Astrocyte (in vitro differentiated cells and primary cell): ENCODE results near the gene DNMT1. TPM values are rescaled to one million over a fixed set of nuclear protein-coding genes. Genes with fewer than 3 reads are reported as not detected.
"Not testable (repeated sequence)": the region's sequence is repeated elsewhere in the genome, so short reads cannot be mapped to it uniquely, and the experiment has no call there.

Experiments used
- DNase-seq: peaks from one replicate; pipeline ENCODE4 v3.0.0-alpha.2; 2010; ENCODE audit warnings: low read depth
- FAIRE-seq: peaks from 2 replicates; lab custom pipeline; 2011; peaks lifted over from hg19 to GRCh38; lab: Jason Lieb, UNC
- H2AFZ ChIP-seq: 2 replicates; pipeline ENCODE4 v1.6.0; 2012; ENCODE audit warnings: low read depth, low read length, inconsistent platforms
- H3K27ac ChIP-seq: 2 replicates; pipeline ENCODE4 v1.5.1; 2011; ENCODE audit warnings: low read depth, low read length, inconsistent platforms
- H3K27me3 ChIP-seq: 2 replicates; pipeline ENCODE4 v1.6.0; 2011; ENCODE audit warnings: low read length, inconsistent platforms; ENCODE audit not compliant: insufficient read depth
- H3K36me3 ChIP-seq: 2 replicates; pipeline ENCODE4 v1.5.1; 2011; ENCODE audit warnings: low read length, inconsistent platforms; ENCODE audit not compliant: insufficient read depth
- H3K4me1 ChIP-seq: 2 replicates; pipeline ENCODE4 v1.5.1; 2011; ENCODE audit warnings: low read length, inconsistent platforms; ENCODE audit not compliant: insufficient read depth
- H3K4me2 ChIP-seq: 2 replicates; pipeline ENCODE4 v1.6.0; 2012; ENCODE audit warnings: low read length, inconsistent platforms
- H3K4me3 ChIP-seq: 2 replicates; pipeline ENCODE4 v1.5.1; 2011; ENCODE audit warnings: low read depth, mild to moderate bottlenecking, low read length, inconsistent platforms; ENCODE audit not compliant: insufficient read depth
- H3K79me2 ChIP-seq: 2 replicates; pipeline ENCODE4 v1.6.0; 2012; ENCODE audit warnings: mild to moderate bottlenecking, low read length, inconsistent platforms; ENCODE audit not compliant: insufficient read depth
- H3K9ac ChIP-seq: 2 replicates; pipeline ENCODE4 v1.6.0; 2012; ENCODE audit warnings: mild to moderate bottlenecking, low read length, inconsistent platforms
- H3K9me3 ChIP-seq: 2 replicates; pipeline ENCODE4 v1.5.1; 2012; ENCODE audit warnings: low read depth, mild to moderate bottlenecking, low read length, inconsistent platforms; ENCODE audit not compliant: insufficient read depth
- H4K20me1 ChIP-seq: 2 replicates; pipeline ENCODE4 v1.6.0; 2012; ENCODE audit warnings: low read length, inconsistent platforms; ENCODE audit not compliant: insufficient read depth
- H3K27ac Mint-ChIP-seq: one replicate; pipeline ENCODE4 v1.8.0; 2021; ENCODE audit warnings: mild to moderate bottlenecking, mixed read lengths; ENCODE audit not compliant: unreplicated experiment
- H3K27me3 Mint-ChIP-seq: one replicate; pipeline ENCODE4 v1.8.0; 2021; ENCODE audit warnings: low read depth, mixed read lengths; ENCODE audit not compliant: unreplicated experiment
- H3K36me3 Mint-ChIP-seq: one replicate; pipeline ENCODE4 v1.8.0; 2021; ENCODE audit warnings: low read depth, mixed read lengths; ENCODE audit not compliant: unreplicated experiment
- H3K4me1 Mint-ChIP-seq: one replicate; pipeline ENCODE4 v1.8.0; 2021; ENCODE audit warnings: low read depth, mixed read lengths; ENCODE audit not compliant: unreplicated experiment
- H3K4me3 Mint-ChIP-seq: one replicate; pipeline ENCODE4 v1.8.0; 2021; ENCODE audit warnings: mild to moderate bottlenecking, moderate library complexity, mixed read lengths; ENCODE audit not compliant: unreplicated experiment
- H3K9me3 Mint-ChIP-seq: one replicate; pipeline ENCODE4 v1.8.0; 2021; ENCODE audit warnings: mild to moderate bottlenecking, mixed read lengths; ENCODE audit not compliant: unreplicated experiment
- CTCF ChIP-seq: IDR thresholded peaks from 2 replicates; pipeline ENCODE4 v1.5.1; 2011; ENCODE audit warnings: low read depth, mild to moderate bottlenecking, inconsistent platforms, low read length, moderate library complexity; ENCODE audit not compliant: insufficient read depth
- EZH2 ChIP-seq: IDR thresholded peaks from 2 replicates; pipeline ENCODE4 v1.6.1; 2012; ENCODE audit warnings: mild to moderate bottlenecking, low read length, inconsistent platforms; ENCODE audit not compliant: insufficient read depth
- total RNA-seq: library from RNA; stranded (reverse); gene quantifications from 2 replicates; pipeline ENCODE4 v1.2.1, GENCODE V29; 2021

The DNMT1 gene
- total RNA-seq, 1 donor from 2014 or later = 50.6 TPM

- Histone ChIP-seq H3K27ac (no peak overlapping the region), H3K4me3 (no peak overlapping the region), H3K9me3 (no peaks in the 10 kb centered on the region), H3K36me3 (no peaks in the 10 kb centered on the region), H3K4me2 (no peak overlapping the region), H4K20me1 (no peaks in the 10 kb centered on the region), H3K4me1 (peaks cover 3% of the 10 kb centered on the region), H3K9ac (no peak overlapping the region), H3K79me2 (no peaks in the 10 kb centered on the region), H2AFZ (no peak overlapping the region), H3K27me3 (no peaks in the 10 kb centered on the region)
- no peak overlapping the region for H3K4me3 Mint-ChIP-seq
- FAIRE-seq (no peak), DNase-seq (no peak)
- H3K36me3 Mint-ChIP-seq = no peaks in the 10 kb centered on the region
- no peak for TF ChIP-seq CTCF
- H3K4me1 Mint-ChIP-seq = peaks cover 1% of the 10 kb centered on the region
- H3K27ac Mint-ChIP-seq = no peak overlapping the region
- no peaks in the 10 kb centered on the region for H3K9me3 Mint-ChIP-seq
- H3K27me3 Mint-ChIP-seq = no peaks in the 10 kb centered on the region
These were observed 43.5 kb upstream of the DNMT1 start for GRCh38 chr19:10238172-10238783.

DNA sequence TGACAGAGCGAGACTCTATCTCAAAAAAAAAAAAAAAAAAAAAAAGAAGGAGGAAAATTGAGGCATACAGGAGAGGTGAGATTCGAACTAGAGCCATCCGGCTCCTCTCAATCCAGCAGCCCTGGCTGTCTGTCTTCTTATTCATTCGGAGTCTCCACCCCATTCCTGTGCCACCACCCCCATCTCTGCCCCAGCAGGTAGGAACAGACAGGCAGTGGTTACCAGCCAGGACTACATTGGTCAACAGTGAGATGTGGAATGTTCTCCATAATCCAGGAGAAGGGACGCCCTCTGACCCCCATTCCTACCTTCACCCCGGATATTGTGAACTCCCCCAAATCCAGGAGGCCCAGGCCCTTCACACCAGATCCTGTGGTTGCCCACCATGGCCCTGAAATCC lies 42.9 kb upstream of the DNMT1 start:
- H3K27me3 Mint-ChIP-seq = no peaks in the 10 kb centered on the region
- no peaks in the 10 kb centered on the region for H3K9me3 Mint-ChIP-seq
- TF ChIP-seq EZH2 (no peak), CTCF (no peak)
- no peak overlapping the region for H3K27ac Mint-ChIP-seq
- Histone ChIP-seq H4K20me1 (no peaks in the 10 kb centered on the region), H3K9me3 (no peaks in the 10 kb centered on the region), H3K4me2 (no peak overlapping the region), H3K4me3 (no peak overlapping the region), H3K79me2 (no peaks in the 10 kb centered on the region), H3K4me1 (peaks cover 3% of the 10 kb centered on the region), H3K9ac (no peak overlapping the region), H3K27ac (no peak overlapping the region), H2AFZ (no peak overlapping the region), H3K27me3 (no peaks in the 10 kb centered on the region), H3K36me3 (no peaks in the 10 kb centered on the region)
- no peak overlapping the region for H3K4me3 Mint-ChIP-seq
- no peaks in the 10 kb centered on the region for H3K36me3 Mint-ChIP-seq
- no peak for FAIRE-seq
- H3K4me1 Mint-ChIP-seq = peaks cover 1% of the 10 kb centered on the region
- no peak for DNase-seq

GRCh38 chr19:10235409-10235808 lies 40.7 kb upstream of the DNMT1 start:
- H3K79me2 ChIP-seq, H3K4me1 Mint-ChIP-seq, H3K27ac Mint-ChIP-seq, H2AFZ ChIP-seq, H3K27me3 Mint-ChIP-seq, H3K9me3 ChIP-seq, H3K4me1 ChIP-seq, H3K27ac ChIP-seq, H3K9ac ChIP-seq, H3K4me2 ChIP-seq, H3K9me3 Mint-ChIP-seq, H4K20me1 ChIP-seq, H3K4me3 Mint-ChIP-seq, FAIRE-seq, H3K4me3 ChIP-seq, DNase-seq, H3K36me3 ChIP-seq, H3K27me3 ChIP-seq, H3K36me3 Mint-ChIP-seq: not testable (repeated sequence)
